Nephron (organoid): ENCODE results near the gene C1S.
"Not testable (repeated sequence)": the region's sequence is repeated elsewhere in the genome, so short reads cannot be mapped to it uniquely, and the experiment has no call there.

Experiments used
- H3K27ac Mint-ChIP-seq, 3 experiments: 2 replicates each; pipeline ENCODE4 v1.8.0; 2020; ENCODE audit warnings: mixed read lengths in 3 of 3, mild to moderate bottlenecking in 2 of 3, moderate library complexity in 1 of 3
- H3K27me3 Mint-ChIP-seq: 2 replicates; pipeline ENCODE4 v1.8.0; 2021; ENCODE audit warnings: low read depth, mild to moderate bottlenecking, moderate library complexity, mixed read lengths
- H3K36me3 Mint-ChIP-seq: 2 replicates; pipeline ENCODE4 v1.8.0; 2020; ENCODE audit warnings: low read depth, mixed read lengths
- H3K4me1 Mint-ChIP-seq: 2 replicates; pipeline ENCODE4 v1.8.0; 2020; ENCODE audit warnings: mixed read lengths
- H3K4me3 Mint-ChIP-seq, 3 experiments: 2 replicates each; pipeline ENCODE4 v1.8.0; 2020; ENCODE audit warnings: mild to moderate bottlenecking in 3 of 3, mixed read lengths in 3 of 3, moderate library complexity in 2 of 3
- H3K9me3 Mint-ChIP-seq: 2 replicates; pipeline ENCODE4 v1.8.0; 2020; ENCODE audit warnings: mixed read lengths
- CTCF ChIP-seq, 3 experiments: fragments of 200-600 bp; sonication (generic); IDR thresholded peaks; one replicate each; pipeline ENCODE4 v1.5.0; 2021; ENCODE audit warnings: antibody characterized with exemption in 3 of 3; ENCODE audit not compliant: unreplicated experiment in 3 of 3

C1S gene

GRCh38 chr12:7039403-7039802 is 21.1 kb upstream of the C1S start:
- peaks cover under 1% of the 10 kb centered on the region for H3K27me3 Mint-ChIP-seq

GRCh38 chr12:7042842-7043241 is 17.7 kb upstream of the C1S start:
- H3K4me1 Mint-ChIP-seq = no peaks in the 10 kb centered on the region
- no peaks in the 10 kb centered on the region for H3K9me3 Mint-ChIP-seq
- H3K27ac Mint-ChIP-seq = peak overlapping the region in 1 of 3 experiments; percentile 48
- no peaks in the 10 kb centered on the region for H3K27me3 Mint-ChIP-seq
- no peak for TF ChIP-seq CTCF (IDR thresholded peaks at IDR 0.05; ENCODE audit: unreplicated experiment in 3 of 3)
- H3K4me3 Mint-ChIP-seq = no peak overlapping the region
- H3K36me3 Mint-ChIP-seq = no peaks in the 10 kb centered on the region

More at GRCh38 chr12:7039403-7039802, 21.1 kb upstream of the C1S start:
- H3K27ac Mint-ChIP-seq = no peak overlapping the region
- H3K36me3 Mint-ChIP-seq = no peaks in the 10 kb centered on the region
- TF ChIP-seq CTCF (IDR thresholded peaks at IDR 0.05; ENCODE audit: unreplicated experiment in 3 of 3) = no peak
- H3K9me3 Mint-ChIP-seq = no peaks in the 10 kb centered on the region
- H3K4me1 Mint-ChIP-seq = no peaks in the 10 kb centered on the region
- no peak overlapping the region for H3K4me3 Mint-ChIP-seq

- Mint-ChIP-seq H3K9me3 (peaks cover 6% of the 10 kb centered on the region), H3K27me3 (no peaks in the 10 kb centered on the region), H3K4me3 (no peak overlapping the region), H3K4me1 (no peaks in the 10 kb centered on the region), H3K36me3 (no peaks in the 10 kb centered on the region), H3K27ac (no peak overlapping the region)
- no peak for TF ChIP-seq CTCF (IDR thresholded peaks at IDR 0.05; ENCODE audit: unreplicated experiment in 3 of 3)
Measured at GRCh38 chr12:7045913-7046312, 14.6 kb upstream of the C1S start.

GRCh38 chr12:7046383-7047105 is 14.0 kb upstream of the C1S start:
- peaks cover 12% of the 10 kb centered on the region for H3K9me3 Mint-ChIP-seq
- H3K36me3 Mint-ChIP-seq = no peaks in the 10 kb centered on the region
- no peaks in the 10 kb centered on the region for H3K4me1 Mint-ChIP-seq
- H3K4me3 Mint-ChIP-seq = no peak overlapping the region
- no peaks in the 10 kb centered on the region for H3K27me3 Mint-ChIP-seq
- TF ChIP-seq CTCF (IDR thresholded peaks at IDR 0.05; ENCODE audit: unreplicated experiment in 3 of 3) = no peak
- no peak overlapping the region for H3K27ac Mint-ChIP-seq

- Mint-ChIP-seq H3K27me3 (peaks cover 4% of the 10 kb centered on the region), H3K36me3 (no peaks in the 10 kb centered on the region), H3K4me3 (no peak overlapping the region), H3K27ac (no peak overlapping the region), H3K4me1 (no peaks in the 10 kb centered on the region), H3K9me3 (peaks cover 13% of the 10 kb centered on the region)
- TF ChIP-seq CTCF (IDR thresholded peaks at IDR 0.05; ENCODE audit: unreplicated experiment in 3 of 3) = no peak
Measured at GRCh38 chr12:7047306-7047705, 13.2 kb upstream of the C1S start.

- H3K27ac Mint-ChIP-seq, H3K4me1 Mint-ChIP-seq, H3K27me3 Mint-ChIP-seq, H3K4me3 Mint-ChIP-seq, H3K36me3 Mint-ChIP-seq: not testable (repeated sequence)
- peaks cover 15% of the 10 kb centered on the region for H3K9me3 Mint-ChIP-seq
Measured at GRCh38 chr12:7049445-7049951, 11.0 kb upstream of the C1S start.

- H3K27me3 Mint-ChIP-seq, H3K4me3 Mint-ChIP-seq, H3K4me1 Mint-ChIP-seq, H3K27ac Mint-ChIP-seq, H3K36me3 Mint-ChIP-seq: not testable (repeated sequence)
- H3K9me3 Mint-ChIP-seq = peaks cover 17% of the 10 kb centered on the region
Measured at GRCh38 chr12:7049973-7050372, 10.5 kb upstream of the C1S start.
